LHCN-M2 (cell line): ENCODE data around the gene FZR1. TPM values are rescaled to one million over a fixed set of nuclear protein-coding genes. Genes with fewer than 3 reads are reported as not detected.
"Not testable (repeated sequence)": the region's sequence is repeated elsewhere in the genome, so short reads cannot be mapped to it uniquely, and the experiment has no call there.

ENCODE experiments used
- DNase-seq: peaks from one replicate; pipeline ENCODE4 v3.0.0-alpha.2; 2012; ENCODE audit warnings: low read depth
- total RNA-seq: library from RNA; depleted of rRNA; stranded (reverse); fragments of >200 nt; gene quantifications from 2 replicates; pipeline ENCODE4 v1.2.3, GENCODE V29; 2014

FZR1 gene
- total RNA-seq, 1 experiment from 2014 or later = 56.5 TPM

- DNase-seq = peak; percentile 99
These were observed 66.2 kb downstream of the FZR1 start for GRCh38 chr19:3572132-3572854.

GRCh38 chr19:3572855-3573161, 66.7 kb downstream of the FZR1 start, which contains the start of gene HMG20B:
HMG20B (plus strand) TSS chr19:3572944; CDS start chr19:3573310, 366 bp downstream.
- no peak for DNase-seq

GRCh38 chr19:3573162-3573857, 67.2 kb downstream of the FZR1 start:
- DNase-seq = no peak

GRCh38 chr19:3573858-3574637, 67.9 kb downstream of the FZR1 start:
- peak; percentile 93 for DNase-seq

- no peak for DNase-seq
These were observed 69.2 kb downstream of the FZR1 start for GRCh38 chr19:3575260-3575741.

GRCh38 chr19:3575949-3576673, 70.0 kb downstream of the FZR1 start:
- no peak for DNase-seq

- DNase-seq = no peak
These were observed 70.8 kb downstream of the FZR1 start for GRCh38 chr19:3576696-3577443.

- no peak for DNase-seq
These were observed 71.7 kb downstream of the FZR1 start for GRCh38 chr19:3577723-3578344.

GRCh38 chr19:3578390-3578789, 72.3 kb downstream of the FZR1 start:
- DNase-seq = no peak

GRCh38 chr19:3580156-3580934, 74.2 kb downstream of the FZR1 start:
- peak; percentile 93 for DNase-seq

- DNase-seq = not testable (repeated sequence)
These were observed 75.7 kb downstream of the FZR1 start for GRCh38 chr19:3581792-3582191.

- not testable (repeated sequence) for DNase-seq
These were observed 78.1 kb downstream of the FZR1 start for GRCh38 chr19:3584036-3584802.

GRCh38 chr19:3585301-3586126, 79.4 kb downstream of the FZR1 start, which contains the start of gene GIPC3:
GIPC3 (plus strand) TSS chr19:3585478; CDS start chr19:3585598, 120 bp downstream.
- DNase-seq = no peak

- DNase-seq = no peak
These were observed 80.1 kb downstream of the FZR1 start for GRCh38 chr19:3586127-3586626.

- no peak for DNase-seq
These were observed 80.7 kb downstream of the FZR1 start for GRCh38 chr19:3586707-3587346.
